Lower leg skin (tissue), 4 donors: Measurements from ENCODE around the gene RPS19. TPM values are rescaled to one million over a fixed set of nuclear protein-coding genes. Genes with fewer than 3 reads are reported as not detected.

Experiments
- DNase-seq, 2 donors: peaks; one replicate each; pipeline ENCODE4 v3.0.0-alpha.2; 2019; ENCODE audit warnings: low spot score in 2 of 2
- H3K4me3 ChIP-seq: fragments of 200-600 bp; sonication (generic); 2 replicates; pipeline ENCODE4 v1.5.1; 2017; ENCODE audit warnings: mild to moderate bottlenecking, low read depth; ENCODE audit not compliant: poor library complexity, severe bottlenecking
- POLR2A ChIP-seq, 2 donors: fragments of 450-650 bp; IDR thresholded peaks; one replicate each; pipeline ENCODE4 v1.6.1; 2016 to 2017; ENCODE audit warnings: antibody characterized with exemption in 2 of 2, mild to moderate bottlenecking in 1 of 2, moderate library complexity in 1 of 2
- WGBS, 2 donors: methylation state at CpG; one replicate each; pipeline ENCODE4 v1.1.5; 2018; 5-methylcytosine and 5-hydroxymethylcytosine counted together
- intact Hi-C: fragments of 100-400 bp; cut with DNase I; formaldehyde crosslinking; loops from one replicate; pipeline ENCODE4 v1.15.0; 2023; ENCODE audit warnings: low total_unique reads
- total RNA-seq, 4 donors: library from RNA; depleted of rRNA; stranded (reverse); fragments of >200 nt; gene quantifications; one replicate each; pipeline ENCODE4 v1.1.0, GENCODE V29; 2016
- TF ChIP-seq, protein P1 (sequence below), 3 donors: fragments of 450-650 bp; IDR thresholded peaks; one replicate each; pipeline ENCODE4 v1.5.1; 2016; ENCODE audit warnings: antibody characterized with exemption in 3 of 3, mild to moderate bottlenecking in 3 of 3, moderate library complexity in 2 of 3

RPS19 gene
- total RNA-seq, 4 donors from 2014 or later = 1,327 to 3,048 (median 2,121) TPM

DNA sequence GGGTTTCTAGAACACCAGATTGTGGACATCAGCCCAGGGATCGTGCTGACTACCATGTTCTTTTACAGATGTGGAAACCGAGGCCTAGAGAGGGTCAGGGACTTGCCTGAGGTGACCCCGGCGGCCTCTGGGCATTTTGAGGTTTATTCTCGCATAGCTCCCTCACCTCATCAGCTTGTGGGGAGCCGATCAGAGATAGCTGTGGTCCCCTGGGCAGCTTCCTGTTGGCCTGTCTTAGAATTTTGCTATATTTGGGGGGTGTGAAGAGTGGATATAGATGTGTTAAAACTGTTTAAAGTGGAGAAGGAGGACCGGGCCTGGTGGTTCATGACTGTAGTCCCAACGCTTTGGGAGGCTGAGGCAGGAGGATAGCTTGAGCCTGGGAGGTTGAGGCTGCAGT is 29.8 kb downstream of the RPS19 start:
- DNase-seq = no peak
- no peak for TF ChIP-seq POLR2A (IDR thresholded peaks at IDR 0.05)
- TF ChIP-seq, protein P1, sequence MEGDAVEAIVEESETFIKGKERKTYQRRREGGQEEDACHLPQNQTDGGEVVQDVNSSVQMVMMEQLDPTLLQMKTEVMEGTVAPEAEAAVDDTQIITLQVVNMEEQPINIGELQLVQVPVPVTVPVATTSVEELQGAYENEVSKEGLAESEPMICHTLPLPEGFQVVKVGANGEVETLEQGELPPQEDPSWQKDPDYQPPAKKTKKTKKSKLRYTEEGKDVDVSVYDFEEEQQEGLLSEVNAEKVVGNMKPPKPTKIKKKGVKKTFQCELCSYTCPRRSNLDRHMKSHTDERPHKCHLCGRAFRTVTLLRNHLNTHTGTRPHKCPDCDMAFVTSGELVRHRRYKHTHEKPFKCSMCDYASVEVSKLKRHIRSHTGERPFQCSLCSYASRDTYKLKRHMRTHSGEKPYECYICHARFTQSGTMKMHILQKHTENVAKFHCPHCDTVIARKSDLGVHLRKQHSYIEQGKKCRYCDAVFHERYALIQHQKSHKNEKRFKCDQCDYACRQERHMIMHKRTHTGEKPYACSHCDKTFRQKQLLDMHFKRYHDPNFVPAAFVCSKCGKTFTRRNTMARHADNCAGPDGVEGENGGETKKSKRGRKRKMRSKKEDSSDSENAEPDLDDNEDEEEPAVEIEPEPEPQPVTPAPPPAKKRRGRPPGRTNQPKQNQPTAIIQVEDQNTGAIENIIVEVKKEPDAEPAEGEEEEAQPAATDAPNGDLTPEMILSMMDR (IDR thresholded peaks at IDR 0.05) = no peak
- 93 to 94% methylated on average over 8 of the region's 8 CpGs for WGBS, 2 donors
- intact Hi-C loops = no loop called here
- H3K4me3 ChIP-seq = no peak overlapping the region

DNA sequence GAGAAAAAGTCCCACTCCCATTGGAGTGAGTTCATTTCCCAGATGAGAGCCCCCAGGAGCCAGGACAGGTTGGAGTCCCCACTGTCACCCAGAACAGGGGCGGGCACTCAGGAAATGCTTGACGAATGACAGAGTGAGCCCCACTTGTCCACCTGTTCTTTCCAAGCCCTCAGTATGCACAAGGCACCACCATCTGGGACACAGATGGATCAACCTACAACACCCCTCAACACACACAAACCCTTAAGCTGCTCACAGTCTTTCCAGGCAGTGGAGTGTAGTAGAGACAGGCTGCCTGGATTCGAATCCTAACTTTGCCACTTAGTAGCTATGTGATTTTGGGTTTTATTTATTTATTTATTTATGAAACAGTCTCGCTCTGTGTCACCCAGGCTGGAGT is 30.9 kb downstream of the RPS19 start:
- no peak overlapping the region for H3K4me3 ChIP-seq
- intact Hi-C loops = no loop called here
- no peak for TF ChIP-seq POLR2A (IDR thresholded peaks at IDR 0.05)
- TF ChIP-seq, protein P1 (IDR thresholded peaks at IDR 0.05) = no peak
- WGBS, 2 donors = 93 to 94% methylated on average over 4 of the region's 4 CpGs
- no peak for DNase-seq

DNA sequence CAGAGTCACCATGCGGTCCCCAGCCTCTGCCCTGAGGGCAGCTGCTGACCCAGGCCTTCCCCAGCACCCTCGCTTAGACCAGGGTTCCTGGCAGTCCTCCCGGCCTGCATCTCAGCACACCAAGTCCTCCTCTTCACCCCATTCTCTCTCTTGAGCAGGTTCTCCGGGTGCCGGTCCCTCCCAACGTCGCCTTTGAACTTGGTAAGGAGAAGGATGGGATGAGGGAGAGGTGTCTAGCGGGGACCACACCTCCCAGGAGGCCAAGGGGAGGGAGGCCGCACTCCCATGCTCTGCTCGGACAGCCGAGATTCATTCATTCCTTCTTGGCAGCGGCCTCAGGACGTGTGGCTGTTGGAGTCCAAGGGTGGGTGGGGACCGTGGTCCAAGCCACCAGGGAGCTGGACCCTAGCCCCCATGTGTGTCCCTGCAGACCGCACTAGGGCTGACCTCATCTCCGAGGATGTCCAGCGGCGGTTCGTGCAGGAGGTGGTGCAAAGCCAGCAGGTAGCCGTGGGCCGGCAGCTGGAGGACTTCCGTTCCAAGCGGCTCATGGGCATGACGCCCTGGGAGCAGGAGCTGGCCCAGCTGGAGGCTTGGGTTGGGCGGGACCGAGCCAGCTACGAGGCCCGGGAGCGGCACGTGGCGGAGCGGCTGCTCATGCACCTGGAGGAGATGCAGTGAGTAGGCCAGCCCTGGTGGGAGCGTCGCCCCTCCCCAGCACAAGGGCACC is 32.3 kb downstream of the RPS19 start:
- no peak for DNase-seq
- intact Hi-C loops = no loop called here
- H3K4me3 ChIP-seq = no peak overlapping the region
- WGBS, 2 donors = 79 to 85% methylated on average over 33 to 34 of the region's 34 CpGs
- no peak for TF ChIP-seq POLR2A (IDR thresholded peaks at IDR 0.05)
- TF ChIP-seq, protein P1 (IDR thresholded peaks at IDR 0.05) = no peak

DNA sequence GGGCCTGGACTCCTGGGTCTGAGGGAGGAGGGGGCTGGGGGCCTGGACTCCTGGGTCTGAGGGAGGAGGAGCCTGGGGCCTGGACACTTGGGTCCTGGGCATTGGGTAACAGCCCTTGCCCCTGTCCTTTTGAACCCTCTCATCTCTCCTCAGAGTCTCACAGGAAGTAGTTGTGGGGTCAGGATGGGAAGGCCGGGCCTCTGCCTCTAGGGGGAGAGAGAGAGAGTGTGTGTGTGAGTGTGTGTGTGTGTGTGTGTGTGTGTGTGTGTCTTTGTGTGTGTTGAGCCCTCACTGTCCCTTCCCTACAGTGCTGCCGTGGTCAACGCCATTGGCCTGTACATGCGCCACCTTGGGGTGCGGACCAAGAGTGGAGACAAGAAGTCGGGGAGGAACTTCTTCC is 33.8 kb downstream of the RPS19 start:
- no peak overlapping the region for H3K4me3 ChIP-seq
- no peak for DNase-seq
- no peak for TF ChIP-seq POLR2A (IDR thresholded peaks at IDR 0.05)
- TF ChIP-seq, protein P1 (IDR thresholded peaks at IDR 0.05) = no peak
- 82 to 90% methylated on average over 6 of the region's 6 CpGs for WGBS, 2 donors
- intact Hi-C loops = no loop called here

GRCh38 chr19:41894350-41894749 is 34.3 kb downstream of the RPS19 start:
- 76 to 79% methylated on average over 14 of the region's 14 CpGs for WGBS, 2 donors
- intact Hi-C loops = no loop called here
- no peak overlapping the region for H3K4me3 ChIP-seq
- DNase-seq = no peak
- TF ChIP-seq, protein P1 (IDR thresholded peaks at IDR 0.05) = no peak
- TF ChIP-seq POLR2A (IDR thresholded peaks at IDR 0.05) = no peak
